ENCODE data around the gene CX3CR1. TPM values are rescaled to one million over a fixed set of nuclear protein-coding genes. Genes with fewer than 3 reads are reported as not detected.

CX3CR1 gene
- total RNA-seq, 2 experiments from 2014 or later, result 0.13 TPM; not detected in 1

DNA sequence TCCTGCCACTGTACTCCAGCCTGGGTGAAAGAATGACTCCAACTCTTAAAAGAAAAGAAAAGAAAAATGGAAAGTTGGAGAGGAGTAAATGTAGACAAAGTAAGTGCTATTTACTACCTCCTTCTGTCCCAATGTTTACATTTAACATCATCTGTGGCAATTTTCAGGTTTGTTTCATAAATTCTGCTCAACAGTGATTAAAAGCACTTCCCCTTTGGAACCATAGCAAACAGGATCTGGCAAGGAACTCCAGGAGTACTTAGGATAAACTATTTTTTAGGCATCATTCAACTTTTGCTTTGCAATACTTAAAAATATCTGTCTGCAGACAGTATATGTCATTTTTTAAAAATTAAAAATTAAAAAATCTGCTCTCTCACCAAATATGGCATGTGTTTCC, 5.5 kb upstream of the CX3CR1 start:
- Histone ChIP-seq H3K9me2 (ENCODE audit: insufficient read depth, low read length) (no peaks in the 10 kb centered on the region), H3K4me2 (ENCODE audit: low read length) (no peak overlapping the region), H3K4me1 (ENCODE audit: insufficient read depth, low read length, poor library complexity, severe bottlenecking) (peaks cover 54% of the 10 kb centered on the region), H3K79me2 (ENCODE audit: insufficient read depth, low read depth, low read length) (no peaks in the 10 kb centered on the region), H3K36me3 (ENCODE audit: insufficient read depth, low read length) (no peaks in the 10 kb centered on the region), H3K9me3 (ENCODE audit: low read length) (no peaks in the 10 kb centered on the region), H2AFZ (ENCODE audit: low read length) (no peak overlapping the region), H3K27ac (ENCODE audit: low read depth, low read length, poor library complexity, severe bottlenecking) (no peak overlapping the region), H4K20me1 (ENCODE audit: insufficient read depth, low read length) (no peaks in the 10 kb centered on the region), H3K4me3 (ENCODE audit: low read depth, low read length, poor library complexity, severe bottlenecking) (no peak overlapping the region)
- intact Hi-C loops (cut with micrococcal nuclease; ENCODE audit: unreplicated experiment), result loop anchor here (5.0 kb wide), 1 partner anchor 198 kb away; no protein-coding TSS in a partner anchor
- ChIA-PET CTCF (ENCODE audit: unreplicated experiment) (no interaction called here), POLR2A (interaction anchor here (0.6 to 4.1 kb wide), 4 partner anchors 41 to 841 kb away, joined by 3 to 49 read pairs (median 4); partner anchors contain the start of gene XIRP1)
- DNase-seq (ENCODE audit: low spot score), result no peak
- no TSS peak for BruUV-seq (replicated peaks)
- TF ChIP-seq, protein P1, sequence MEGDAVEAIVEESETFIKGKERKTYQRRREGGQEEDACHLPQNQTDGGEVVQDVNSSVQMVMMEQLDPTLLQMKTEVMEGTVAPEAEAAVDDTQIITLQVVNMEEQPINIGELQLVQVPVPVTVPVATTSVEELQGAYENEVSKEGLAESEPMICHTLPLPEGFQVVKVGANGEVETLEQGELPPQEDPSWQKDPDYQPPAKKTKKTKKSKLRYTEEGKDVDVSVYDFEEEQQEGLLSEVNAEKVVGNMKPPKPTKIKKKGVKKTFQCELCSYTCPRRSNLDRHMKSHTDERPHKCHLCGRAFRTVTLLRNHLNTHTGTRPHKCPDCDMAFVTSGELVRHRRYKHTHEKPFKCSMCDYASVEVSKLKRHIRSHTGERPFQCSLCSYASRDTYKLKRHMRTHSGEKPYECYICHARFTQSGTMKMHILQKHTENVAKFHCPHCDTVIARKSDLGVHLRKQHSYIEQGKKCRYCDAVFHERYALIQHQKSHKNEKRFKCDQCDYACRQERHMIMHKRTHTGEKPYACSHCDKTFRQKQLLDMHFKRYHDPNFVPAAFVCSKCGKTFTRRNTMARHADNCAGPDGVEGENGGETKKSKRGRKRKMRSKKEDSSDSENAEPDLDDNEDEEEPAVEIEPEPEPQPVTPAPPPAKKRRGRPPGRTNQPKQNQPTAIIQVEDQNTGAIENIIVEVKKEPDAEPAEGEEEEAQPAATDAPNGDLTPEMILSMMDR (conservative IDR thresholded peaks at IDR 0.05; ENCODE audit: low read length), result no peak
- TF ChIP-seq EZH2phosphoT487 (IDR thresholded peaks at IDR 0.05; ENCODE audit: borderline replicate concordance, low read depth, low read length), result no peak

DNA sequence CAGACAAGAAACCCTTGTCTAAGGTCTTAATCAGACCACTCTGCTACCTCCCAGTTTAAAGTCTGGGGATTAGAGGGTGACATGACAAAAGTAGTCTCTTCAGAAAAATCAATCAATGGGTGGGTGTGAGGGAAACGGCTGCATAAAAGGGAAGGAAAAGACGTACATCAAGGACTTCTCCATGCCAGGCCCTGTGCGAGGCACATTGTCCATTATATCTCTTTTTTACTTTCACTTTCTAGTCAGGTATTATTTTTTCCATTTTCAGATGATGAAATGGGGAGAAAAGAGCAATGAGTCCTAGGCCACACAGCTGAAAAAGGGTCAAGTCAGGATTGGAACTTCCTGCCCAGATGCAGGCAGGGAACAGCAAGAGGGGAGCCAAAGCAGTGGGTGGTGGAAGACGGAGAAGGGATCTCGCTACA, 4.6 kb upstream of the CX3CR1 start:
- CTCF ChIA-PET (ENCODE audit: unreplicated experiment), result interaction anchor here (0.7 kb wide), 1 partner anchor 92 kb away, joined by 5 read pairs; the partner anchor contains the start of gene XIRP1

GRCh38 chr3:39282057-39282456, 2.2 kb upstream of the CX3CR1 start:
- H3K36me3 ChIP-seq (ENCODE audit: insufficient read depth, low read length), result no peaks in the 10 kb centered on the region
- no peak overlapping the region for H3K4me3 ChIP-seq (ENCODE audit: low read depth, low read length, poor library complexity, severe bottlenecking)
- H4K20me1 ChIP-seq (ENCODE audit: insufficient read depth, low read length), result no peaks in the 10 kb centered on the region
- ChIA-PET POLR2A (interaction anchor here (1.0 kb wide), 1 partner anchor 18 kb away, joined by 3 read pairs; no protein-coding TSS in a partner anchor), CTCF (ENCODE audit: unreplicated experiment) (no interaction called here)
- H3K27ac ChIP-seq (ENCODE audit: low read depth, low read length, poor library complexity, severe bottlenecking), result no peak overlapping the region
- H3K9me3 ChIP-seq (ENCODE audit: low read length), result no peaks in the 10 kb centered on the region
- no TSS peak for BruUV-seq (replicated peaks)
- H3K79me2 ChIP-seq (ENCODE audit: insufficient read depth, low read depth, low read length), result no peaks in the 10 kb centered on the region
- TF ChIP-seq, protein P1 (conservative IDR thresholded peaks at IDR 0.05; ENCODE audit: low read length), result no peak
- no peak for TF ChIP-seq EZH2phosphoT487 (IDR thresholded peaks at IDR 0.05; ENCODE audit: borderline replicate concordance, low read depth, low read length)
- H2AFZ ChIP-seq (ENCODE audit: low read length), result peak overlapping the region; percentile 9; the same call in 1 of the 2 replicates
- H3K4me1 ChIP-seq (ENCODE audit: insufficient read depth, low read length, poor library complexity, severe bottlenecking), result peaks cover 36% of the 10 kb centered on the region
- H3K9me2 ChIP-seq (ENCODE audit: insufficient read depth, low read length), result no peaks in the 10 kb centered on the region
- intact Hi-C loops (cut with micrococcal nuclease; ENCODE audit: unreplicated experiment), result no loop called here
- peak overlapping the region; percentile 41; the same call in 1 of the 2 replicates for H3K4me2 ChIP-seq (ENCODE audit: low read length)
- no peak for DNase-seq (ENCODE audit: low spot score)

More for the DNA sequence above, 4.6 kb upstream of the CX3CR1 start:
- Histone ChIP-seq H3K27ac (ENCODE audit: low read depth, low read length, poor library complexity, severe bottlenecking) (no peak overlapping the region), H3K4me1 (ENCODE audit: insufficient read depth, low read length, poor library complexity, severe bottlenecking) (peaks cover 58% of the 10 kb centered on the region), H4K20me1 (ENCODE audit: insufficient read depth, low read length) (no peaks in the 10 kb centered on the region), H3K4me2 (ENCODE audit: low read length) (peak overlapping the region; percentile 25; the same call in 1 of the 2 replicates), H3K36me3 (ENCODE audit: insufficient read depth, low read length) (no peaks in the 10 kb centered on the region), H3K79me2 (ENCODE audit: insufficient read depth, low read depth, low read length) (no peaks in the 10 kb centered on the region), H3K4me3 (ENCODE audit: low read depth, low read length, poor library complexity, severe bottlenecking) (no peak overlapping the region), H2AFZ (ENCODE audit: low read length) (peak overlapping the region; percentile 66), H3K9me2 (ENCODE audit: insufficient read depth, low read length) (no peaks in the 10 kb centered on the region), H3K9me3 (ENCODE audit: low read length) (no peaks in the 10 kb centered on the region)
- intact Hi-C loops (cut with micrococcal nuclease; ENCODE audit: unreplicated experiment), result no loop called here
- no peak for DNase-seq (ENCODE audit: low spot score)
- TF ChIP-seq, protein P1 (conservative IDR thresholded peaks at IDR 0.05; ENCODE audit: low read length), result no peak
- no peak for TF ChIP-seq EZH2phosphoT487 (IDR thresholded peaks at IDR 0.05; ENCODE audit: borderline replicate concordance, low read depth, low read length)
- no TSS peak for BruUV-seq (replicated peaks)
- POLR2A ChIA-PET, result interaction anchor here (0.7 to 1.0 kb wide), 2 partner anchors 40 to 93 kb away, joined by 3 read pairs; no protein-coding TSS in a partner anchor
